ENCODE measurements around the gene SLC26A4. TPM values are rescaled to one million over a fixed set of nuclear protein-coding genes. Genes with fewer than 3 reads are reported as not detected.

SLC26A4 gene
- total RNA-seq, 1 experiment from 2014 or later: 0.84 TPM

GRCh38 chr7:107746006-107746405 lies 85.4 kb downstream of the SLC26A4 start:
- DNase-seq (ENCODE audit: low read depth): no peak

- DNase-seq (ENCODE audit: low read depth): no peak
Measured at GRCh38 chr7:107751113-107751512, 90.5 kb downstream of the SLC26A4 start.

GRCh38 chr7:107754642-107755041 lies 94.0 kb downstream of the SLC26A4 start:
- DNase-seq (ENCODE audit: low read depth): no peak

GRCh38 chr7:107758667-107759066 lies 98.0 kb downstream of the SLC26A4 start:
- DNase-seq (ENCODE audit: low read depth): no peak

GRCh38 chr7:107767391-107767790 lies 106.8 kb downstream of the SLC26A4 start:
- DNase-seq (ENCODE audit: low read depth): no peak

Other genes with a start within 250 kb of the SLC26A4 start
- not detected in 2 replicates for gene GPR22, start 190.8 kb upstream of the SLC26A4 start, total RNA-seq (2014; rRNA removed; shearing (Covaris generic))
- 20.8 and 62.3 TPM in 2 replicates for gene COG5, start 96.9 kb upstream of the SLC26A4 start, total RNA-seq (2014; rRNA removed; shearing (Covaris generic))
- 8.1 and 12.5 TPM in 2 replicates for gene DUS4L, start 96.9 kb upstream of the SLC26A4 start, total RNA-seq (2014; rRNA removed; shearing (Covaris generic))
- gene BCAP29, start 80.6 kb upstream of the SLC26A4 start, total RNA-seq (2014; rRNA removed; shearing (Covaris generic)): 120 and 234 TPM in 2 replicates
- 43.4 and 43.8 TPM in 2 replicates for gene CBLL1, start 83.3 kb downstream of the SLC26A4 start, total RNA-seq (2014; rRNA removed; shearing (Covaris generic))
- not detected in 2 replicates for gene SLC26A3, start 142.4 kb downstream of the SLC26A4 start, total RNA-seq (2014; rRNA removed; shearing (Covaris generic))
- gene DLD, start 230.4 kb downstream of the SLC26A4 start, total RNA-seq (2014; rRNA removed; shearing (Covaris generic)): 113 and 150 TPM in 2 replicates

Measured in M059J (cell line).